ENCODE results near the gene ZNF841. TPM values are rescaled to one million over a fixed set of nuclear protein-coding genes. Genes with fewer than 3 reads are reported as not detected.

Gene ZNF841
- total and polyA plus RNA-seq, 9 of the 15 experiments (the other 6 are each of a cell fraction or from before 2014, with no cell fraction given), result 3.1 to 17.1 (median 11.0) TPM

- TF ChIP-seq, protein P1, sequence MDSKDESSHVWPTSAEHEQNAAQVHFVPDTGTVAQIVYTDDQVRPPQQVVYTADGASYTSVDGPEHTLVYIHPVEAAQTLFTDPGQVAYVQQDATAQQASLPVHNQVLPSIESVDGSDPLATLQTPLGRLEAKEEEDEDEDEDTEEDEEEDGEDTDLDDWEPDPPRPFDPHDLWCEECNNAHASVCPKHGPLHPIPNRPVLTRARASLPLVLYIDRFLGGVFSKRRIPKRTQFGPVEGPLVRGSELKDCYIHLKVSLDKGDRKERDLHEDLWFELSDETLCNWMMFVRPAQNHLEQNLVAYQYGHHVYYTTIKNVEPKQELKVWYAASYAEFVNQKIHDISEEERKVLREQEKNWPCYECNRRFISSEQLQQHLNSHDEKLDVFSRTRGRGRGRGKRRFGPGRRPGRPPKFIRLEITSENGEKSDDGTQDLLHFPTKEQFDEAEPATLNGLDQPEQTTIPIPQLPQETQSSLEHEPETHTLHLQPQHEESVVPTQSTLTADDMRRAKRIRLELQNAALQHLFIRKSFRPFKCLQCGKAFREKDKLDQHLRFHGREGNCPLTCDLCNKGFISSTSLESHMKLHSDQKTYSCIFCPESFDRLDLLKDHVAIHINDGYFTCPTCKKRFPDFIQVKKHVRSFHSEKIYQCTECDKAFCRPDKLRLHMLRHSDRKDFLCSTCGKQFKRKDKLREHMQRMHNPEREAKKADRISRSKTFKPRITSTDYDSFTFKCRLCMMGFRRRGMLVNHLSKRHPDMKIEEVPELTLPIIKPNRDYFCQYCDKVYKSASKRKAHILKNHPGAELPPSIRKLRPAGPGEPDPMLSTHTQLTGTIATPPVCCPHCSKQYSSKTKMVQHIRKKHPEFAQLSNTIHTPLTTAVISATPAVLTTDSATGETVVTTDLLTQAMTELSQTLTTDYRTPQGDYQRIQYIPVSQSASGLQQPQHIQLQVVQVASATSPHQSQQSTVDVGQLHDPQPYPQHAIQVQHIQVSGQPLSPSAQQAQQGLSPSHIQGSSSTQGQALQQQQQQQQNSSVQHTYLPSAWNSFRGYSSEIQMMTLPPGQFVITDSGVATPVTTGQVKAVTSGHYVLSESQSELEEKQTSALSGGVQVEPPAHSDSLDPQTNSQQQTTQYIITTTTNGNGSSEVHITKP (IDR thresholded peaks at IDR 0.05; ENCODE audit: partially characterized antibody), result peak; percentile 31
- no peak for TF ChIP-seq TOE1 (IDR thresholded peaks at IDR 0.05; ENCODE audit: borderline replicate concordance)
- no peak for TF ChIP-seq TOE1 (CRISPR knock-in tag; IDR thresholded peaks at IDR 0.05; ENCODE audit: borderline replicate concordance, low read depth)
- no peak for TF ChIP-seq ZNF785 (CRISPR knock-in tag; IDR thresholded peaks at IDR 0.05)
- TF ChIP-seq, protein P2, sequence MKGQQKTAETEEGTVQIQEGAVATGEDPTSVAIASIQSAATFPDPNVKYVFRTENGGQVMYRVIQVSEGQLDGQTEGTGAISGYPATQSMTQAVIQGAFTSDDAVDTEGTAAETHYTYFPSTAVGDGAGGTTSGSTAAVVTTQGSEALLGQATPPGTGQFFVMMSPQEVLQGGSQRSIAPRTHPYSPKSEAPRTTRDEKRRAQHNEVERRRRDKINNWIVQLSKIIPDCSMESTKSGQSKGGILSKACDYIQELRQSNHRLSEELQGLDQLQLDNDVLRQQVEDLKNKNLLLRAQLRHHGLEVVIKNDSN (CRISPR knock-in tag; IDR thresholded peaks at IDR 0.05), result no peak
- TF ChIP-seq DMBX1 (CRISPR knock-in tag; IDR thresholded peaks at IDR 0.05; ENCODE audit: borderline replicate concordance), result no peak
- TF ChIP-seq, protein P3, sequence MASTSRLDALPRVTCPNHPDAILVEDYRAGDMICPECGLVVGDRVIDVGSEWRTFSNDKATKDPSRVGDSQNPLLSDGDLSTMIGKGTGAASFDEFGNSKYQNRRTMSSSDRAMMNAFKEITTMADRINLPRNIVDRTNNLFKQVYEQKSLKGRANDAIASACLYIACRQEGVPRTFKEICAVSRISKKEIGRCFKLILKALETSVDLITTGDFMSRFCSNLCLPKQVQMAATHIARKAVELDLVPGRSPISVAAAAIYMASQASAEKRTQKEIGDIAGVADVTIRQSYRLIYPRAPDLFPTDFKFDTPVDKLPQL (IDR thresholded peaks at IDR 0.05; ENCODE audit: extremely low read depth, insufficient read length), result no peak
- TF ChIP-seq CCNT2 (IDR thresholded peaks at IDR 0.05; ENCODE audit: borderline replicate concordance, extremely low read depth, insufficient read length, low read depth, low read length), result no peak
- TF ChIP-seq HOXB6 (CRISPR knock-in tag; IDR thresholded peaks at IDR 0.05; ENCODE audit: borderline replicate concordance), result no peak
- TF ChIP-seq, protein P4, sequence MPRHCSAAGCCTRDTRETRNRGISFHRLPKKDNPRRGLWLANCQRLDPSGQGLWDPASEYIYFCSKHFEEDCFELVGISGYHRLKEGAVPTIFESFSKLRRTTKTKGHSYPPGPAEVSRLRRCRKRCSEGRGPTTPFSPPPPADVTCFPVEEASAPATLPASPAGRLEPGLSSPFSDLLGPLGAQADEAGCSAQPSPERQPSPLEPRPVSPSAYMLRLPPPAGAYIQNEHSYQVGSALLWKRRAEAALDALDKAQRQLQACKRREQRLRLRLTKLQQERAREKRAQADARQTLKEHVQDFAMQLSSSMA (CRISPR knock-in tag; IDR thresholded peaks at IDR 0.05), result no peak
- TF ChIP-seq, protein P5, sequence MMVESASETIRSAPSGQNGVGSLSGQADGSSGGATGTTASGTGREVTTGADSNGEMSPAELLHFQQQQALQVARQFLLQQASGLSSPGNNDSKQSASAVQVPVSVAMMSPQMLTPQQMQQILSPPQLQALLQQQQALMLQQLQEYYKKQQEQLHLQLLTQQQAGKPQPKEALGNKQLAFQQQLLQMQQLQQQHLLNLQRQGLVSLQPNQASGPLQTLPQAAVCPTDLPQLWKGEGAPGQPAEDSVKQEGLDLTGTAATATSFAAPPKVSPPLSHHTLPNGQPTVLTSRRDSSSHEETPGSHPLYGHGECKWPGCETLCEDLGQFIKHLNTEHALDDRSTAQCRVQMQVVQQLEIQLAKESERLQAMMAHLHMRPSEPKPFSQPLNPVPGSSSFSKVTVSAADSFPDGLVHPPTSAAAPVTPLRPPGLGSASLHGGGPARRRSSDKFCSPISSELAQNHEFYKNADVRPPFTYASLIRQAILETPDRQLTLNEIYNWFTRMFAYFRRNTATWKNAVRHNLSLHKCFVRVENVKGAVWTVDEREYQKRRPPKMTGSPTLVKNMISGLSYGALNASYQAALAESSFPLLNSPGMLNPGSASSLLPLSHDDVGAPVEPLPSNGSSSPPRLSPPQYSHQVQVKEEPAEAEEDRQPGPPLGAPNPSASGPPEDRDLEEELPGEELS (CRISPR knock-in tag; IDR thresholded peaks at IDR 0.05; ENCODE audit: borderline replicate concordance), result no peak
- TF ChIP-seq HMGXB4 (CRISPR knock-in tag; IDR thresholded peaks at IDR 0.05), result no peak
- no peak for TF ChIP-seq SMAD1 (IDR thresholded peaks at IDR 0.05; ENCODE audit: low read depth, low read length, partially characterized antibody)
- TF ChIP-seq TGIF2 (CRISPR knock-in tag; IDR thresholded peaks at IDR 0.05), result no peak
- TF ChIP-seq ZNF436 (CRISPR knock-in tag; IDR thresholded peaks at IDR 0.05), result no peak
Measured at GRCh38 chr19:52095172-52096014, at the start of gene ZNF841 (continued).
